NB4 (cell line): ENCODE measurements around the gene PKDCC.

Experiments
- POLR2A ChIP-seq: IDR thresholded peaks from 2 replicates; pipeline ENCODE4 v1.6.1; 2011; ENCODE audit warnings: mild to moderate bottlenecking; ENCODE audit not compliant: insufficient read length; ENCODE audit errors: extremely low read depth
- TF ChIP-seq, protein P1 (sequence below): IDR thresholded peaks from one replicate; pipeline ENCODE4 v1.5.1; 2012; ENCODE audit warnings: low read depth, low read length

DNA sequence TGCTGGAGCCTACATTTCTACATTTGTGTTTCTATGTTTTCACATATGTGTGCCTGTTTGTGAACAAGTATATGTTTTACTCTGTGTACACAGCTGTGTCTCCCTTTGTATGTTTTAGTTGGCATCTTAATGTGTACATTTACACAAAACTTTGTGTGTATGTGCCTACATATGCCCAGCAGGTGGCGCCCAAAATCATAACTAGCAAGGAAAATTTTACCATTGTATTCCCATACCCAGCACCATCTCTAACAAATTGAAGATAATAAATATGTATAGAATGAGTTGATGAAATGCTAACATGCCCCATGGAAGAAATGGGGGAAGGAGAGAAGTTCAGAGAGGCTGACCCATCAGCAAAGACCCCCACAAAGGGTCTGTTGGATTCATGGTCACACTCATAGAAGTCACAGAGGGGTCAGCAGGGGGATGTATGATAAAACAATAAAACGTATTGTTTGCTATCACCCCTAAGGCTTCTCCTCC is 48.1 kb downstream of the PKDCC start:
- TF ChIP-seq, protein P1, sequence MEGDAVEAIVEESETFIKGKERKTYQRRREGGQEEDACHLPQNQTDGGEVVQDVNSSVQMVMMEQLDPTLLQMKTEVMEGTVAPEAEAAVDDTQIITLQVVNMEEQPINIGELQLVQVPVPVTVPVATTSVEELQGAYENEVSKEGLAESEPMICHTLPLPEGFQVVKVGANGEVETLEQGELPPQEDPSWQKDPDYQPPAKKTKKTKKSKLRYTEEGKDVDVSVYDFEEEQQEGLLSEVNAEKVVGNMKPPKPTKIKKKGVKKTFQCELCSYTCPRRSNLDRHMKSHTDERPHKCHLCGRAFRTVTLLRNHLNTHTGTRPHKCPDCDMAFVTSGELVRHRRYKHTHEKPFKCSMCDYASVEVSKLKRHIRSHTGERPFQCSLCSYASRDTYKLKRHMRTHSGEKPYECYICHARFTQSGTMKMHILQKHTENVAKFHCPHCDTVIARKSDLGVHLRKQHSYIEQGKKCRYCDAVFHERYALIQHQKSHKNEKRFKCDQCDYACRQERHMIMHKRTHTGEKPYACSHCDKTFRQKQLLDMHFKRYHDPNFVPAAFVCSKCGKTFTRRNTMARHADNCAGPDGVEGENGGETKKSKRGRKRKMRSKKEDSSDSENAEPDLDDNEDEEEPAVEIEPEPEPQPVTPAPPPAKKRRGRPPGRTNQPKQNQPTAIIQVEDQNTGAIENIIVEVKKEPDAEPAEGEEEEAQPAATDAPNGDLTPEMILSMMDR: peak; percentile 85
- TF ChIP-seq POLR2A: no peak
